RWPE1 (cell line): Measurements from ENCODE around the gene GOPC.

Experiments
- CTCF ChIA-PET: fragments of 350-600 bp; sonication (Branson Sonifier 250); formaldehyde crosslinking; extraction: SDS; loops from one replicate; lab custom pipeline; 2021; lab: Yijun Ruan, JAX
- POLR2A ChIA-PET: fragments of 400-600 bp; formaldehyde crosslinking; extraction: SDS; loops from one replicate; lab custom pipeline; 2020; ENCODE audit warnings: antibody characterized with exemption; ENCODE audit not compliant: low non-redundant PET; lab: Yijun Ruan, JAX
- DNase-seq: peaks from one replicate; pipeline ENCODE4 v3.0.0; 2012; ENCODE audit warnings: low spot score
- H3K27ac ChIP-seq: fragments of 450-650 bp; 2 replicates; pipeline ENCODE4 v1.5.1; 2017
- TF ChIP-seq, protein P1 (sequence below): fragments of 450-650 bp; conservative IDR thresholded peaks from 2 replicates; pipeline ENCODE4 v1.5.1; 2017; ENCODE audit warnings: low read depth, mild to moderate bottlenecking

GOPC gene

DNA sequence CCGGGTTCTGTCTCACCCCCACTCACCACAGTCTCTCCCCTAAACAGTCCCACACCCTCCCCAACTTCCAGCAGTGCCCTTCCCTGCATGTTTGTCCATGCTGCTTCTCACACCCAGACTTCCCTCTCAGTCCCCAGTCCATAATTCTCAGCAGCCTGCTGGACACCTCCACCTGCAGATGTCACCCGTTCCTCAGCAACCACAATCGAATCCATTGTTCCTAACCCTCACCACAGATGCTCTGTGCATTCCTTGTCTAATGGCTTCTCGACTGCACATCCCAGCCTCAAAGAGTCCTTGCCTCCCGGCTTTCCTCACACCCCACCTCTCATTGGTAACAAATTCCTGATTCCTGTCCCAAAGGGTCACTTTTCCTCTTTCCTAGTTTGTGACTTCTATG is 55.6 kb downstream of the GOPC start:
- POLR2A ChIA-PET: no interaction called here
- DNase-seq: no peak
- TF ChIP-seq, protein P1, sequence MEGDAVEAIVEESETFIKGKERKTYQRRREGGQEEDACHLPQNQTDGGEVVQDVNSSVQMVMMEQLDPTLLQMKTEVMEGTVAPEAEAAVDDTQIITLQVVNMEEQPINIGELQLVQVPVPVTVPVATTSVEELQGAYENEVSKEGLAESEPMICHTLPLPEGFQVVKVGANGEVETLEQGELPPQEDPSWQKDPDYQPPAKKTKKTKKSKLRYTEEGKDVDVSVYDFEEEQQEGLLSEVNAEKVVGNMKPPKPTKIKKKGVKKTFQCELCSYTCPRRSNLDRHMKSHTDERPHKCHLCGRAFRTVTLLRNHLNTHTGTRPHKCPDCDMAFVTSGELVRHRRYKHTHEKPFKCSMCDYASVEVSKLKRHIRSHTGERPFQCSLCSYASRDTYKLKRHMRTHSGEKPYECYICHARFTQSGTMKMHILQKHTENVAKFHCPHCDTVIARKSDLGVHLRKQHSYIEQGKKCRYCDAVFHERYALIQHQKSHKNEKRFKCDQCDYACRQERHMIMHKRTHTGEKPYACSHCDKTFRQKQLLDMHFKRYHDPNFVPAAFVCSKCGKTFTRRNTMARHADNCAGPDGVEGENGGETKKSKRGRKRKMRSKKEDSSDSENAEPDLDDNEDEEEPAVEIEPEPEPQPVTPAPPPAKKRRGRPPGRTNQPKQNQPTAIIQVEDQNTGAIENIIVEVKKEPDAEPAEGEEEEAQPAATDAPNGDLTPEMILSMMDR: no peak

DNA sequence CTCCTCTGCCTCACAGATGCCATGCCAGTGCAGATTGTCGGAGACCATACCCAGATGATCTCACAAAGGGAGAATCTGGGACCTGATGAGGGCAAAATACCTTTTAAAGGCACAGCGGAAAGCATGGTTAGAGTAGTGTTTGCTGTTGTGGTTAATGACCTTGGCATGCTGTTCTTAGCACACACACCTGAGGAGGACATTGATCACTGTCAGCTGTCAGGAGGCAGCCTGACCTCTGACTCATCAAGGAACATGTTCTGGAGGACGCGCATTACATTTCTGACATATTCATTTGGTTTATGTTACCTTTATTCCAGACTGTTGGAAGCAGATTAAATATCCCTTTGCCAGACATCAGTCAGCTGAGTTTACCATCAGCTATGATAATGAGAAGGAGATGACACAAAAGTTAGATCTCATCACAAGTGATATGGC is 57.1 kb downstream of the GOPC start:
- DNase-seq: peak; percentile 82
- TF ChIP-seq, protein P1: no peak
- ChIA-PET CTCF (interaction anchor here (1.9 kb wide), 1 partner anchor 96 kb away, joined by 6 read pairs; no protein-coding TSS in a partner anchor), POLR2A (no interaction called here)
- peak overlapping the region; percentile 73 for H3K27ac ChIP-seq

More for the DNA sequence above, 55.6 kb downstream of the GOPC start:
- peak overlapping the region; percentile 49 for H3K27ac ChIP-seq
- CTCF ChIA-PET: interaction anchor here (1.9 kb wide), 1 partner anchor 97 kb away, joined by 6 read pairs; no protein-coding TSS in a partner anchor

DNA sequence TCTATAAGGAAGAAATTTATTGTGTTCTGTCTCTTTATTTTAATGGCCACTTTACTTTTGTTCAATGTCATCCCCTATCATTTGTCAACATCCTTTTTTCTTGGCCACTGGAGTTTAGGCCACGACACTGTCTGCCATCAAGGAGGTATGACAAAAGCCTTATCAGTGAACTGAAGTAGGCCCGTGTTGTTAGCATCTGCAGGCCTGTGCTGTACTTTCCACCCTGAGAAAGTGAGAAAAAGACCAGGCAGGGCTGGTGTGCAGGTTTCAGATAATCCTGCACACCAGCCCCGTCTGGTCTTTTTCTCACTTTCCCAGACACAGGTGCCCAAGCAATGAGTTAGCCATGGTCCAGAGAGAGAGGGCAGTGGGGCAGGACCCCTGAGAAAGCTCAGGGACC is 57.6 kb downstream of the GOPC start:
- ChIA-PET POLR2A (no interaction called here), CTCF (interaction anchor here (1.9 kb wide), 1 partner anchor 95 kb away, joined by 6 read pairs; no protein-coding TSS in a partner anchor)
- no peak for DNase-seq
- peak overlapping the region; percentile 73 for H3K27ac ChIP-seq
- TF ChIP-seq, protein P1: no peak

DNA sequence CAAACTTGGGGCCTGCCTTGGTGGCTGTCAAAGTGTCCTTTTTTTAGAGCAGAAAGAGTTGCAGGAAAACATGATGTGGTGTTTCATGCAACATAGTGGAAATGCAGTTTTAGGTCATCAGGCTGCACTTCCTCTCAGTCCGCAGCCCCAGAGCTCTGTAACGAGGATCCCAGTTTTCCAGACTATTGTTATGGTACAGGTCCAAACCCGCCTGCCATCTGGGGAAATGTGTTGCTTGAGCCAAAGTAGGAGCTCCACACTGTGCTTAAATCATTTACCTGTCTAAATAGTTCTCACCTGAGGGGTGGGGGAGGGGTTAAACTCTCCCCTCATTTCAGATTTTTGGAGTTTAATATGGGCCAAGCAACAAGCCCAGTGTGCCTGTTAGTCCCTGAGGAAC is 59.8 kb downstream of the GOPC start:
- DNase-seq: peak; percentile 44
- CTCF ChIA-PET: interaction anchor here (1.0 kb wide), 1 partner anchor 61 kb away, joined by 3 read pairs; no protein-coding TSS in a partner anchor
- H3K27ac ChIP-seq: no peak overlapping the region
- TF ChIP-seq, protein P1: no peak
- POLR2A ChIA-PET: no interaction called here

DNA sequence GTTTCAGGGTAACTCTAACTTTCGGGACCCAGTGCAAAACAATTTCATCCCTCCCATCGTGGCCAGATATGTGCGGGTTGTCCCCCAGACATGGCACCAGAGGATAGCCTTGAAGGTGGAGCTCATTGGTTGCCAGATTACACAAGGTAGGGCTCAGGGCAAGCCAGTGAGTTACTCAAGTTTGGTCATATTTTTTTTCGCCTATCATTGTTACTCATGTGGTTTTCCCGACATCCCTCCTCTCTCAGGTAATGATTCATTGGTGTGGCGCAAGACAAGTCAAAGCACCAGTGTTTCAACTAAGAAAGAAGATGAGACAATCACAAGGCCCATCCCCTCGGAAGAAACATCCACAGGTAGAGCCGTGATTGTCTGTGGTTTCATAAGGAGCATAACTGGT is 61.6 kb downstream of the GOPC start:
- DNase-seq: peak; percentile 90
- POLR2A ChIA-PET: no interaction called here
- CTCF ChIA-PET: interaction anchor here (0.6 to 1.1 kb wide), 2 partner anchors 85 to 91 kb away, joined by 3 to 4 read pairs; no protein-coding TSS in a partner anchor
- TF ChIP-seq, protein P1: no peak
- H3K27ac ChIP-seq: peak overlapping the region; percentile 48

DNA sequence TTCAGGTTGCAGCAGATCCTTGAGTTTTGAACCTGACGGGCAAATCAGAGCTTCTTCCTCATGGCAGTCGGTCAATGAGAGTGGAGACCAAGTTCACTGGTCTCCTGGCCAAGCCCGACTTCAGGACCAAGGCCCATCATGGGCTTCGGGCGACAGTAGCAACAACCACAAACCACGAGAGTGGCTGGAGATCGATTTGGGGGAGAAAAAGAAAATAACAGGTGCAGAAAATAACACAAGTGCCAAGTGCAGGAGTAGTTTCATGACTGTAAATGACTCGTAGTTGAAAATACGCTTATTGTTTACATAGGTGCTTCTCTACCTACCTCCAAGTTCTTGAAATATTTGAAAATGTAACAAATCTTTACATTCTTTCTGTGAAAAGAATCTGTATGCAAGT is 63.7 kb downstream of the GOPC start:
- ChIA-PET CTCF (no interaction called here), POLR2A (no interaction called here)
- no peak for DNase-seq
- no peak overlapping the region for H3K27ac ChIP-seq
- TF ChIP-seq, protein P1: no peak
